ENCODE measurements around the gene KCNN3. TPM values are rescaled to one million over a fixed set of nuclear protein-coding genes. Genes with fewer than 3 reads are reported as not detected.

KCNN3 gene
- total RNA-seq, 1 donor from 2014 or later: 4.8 TPM

DNA sequence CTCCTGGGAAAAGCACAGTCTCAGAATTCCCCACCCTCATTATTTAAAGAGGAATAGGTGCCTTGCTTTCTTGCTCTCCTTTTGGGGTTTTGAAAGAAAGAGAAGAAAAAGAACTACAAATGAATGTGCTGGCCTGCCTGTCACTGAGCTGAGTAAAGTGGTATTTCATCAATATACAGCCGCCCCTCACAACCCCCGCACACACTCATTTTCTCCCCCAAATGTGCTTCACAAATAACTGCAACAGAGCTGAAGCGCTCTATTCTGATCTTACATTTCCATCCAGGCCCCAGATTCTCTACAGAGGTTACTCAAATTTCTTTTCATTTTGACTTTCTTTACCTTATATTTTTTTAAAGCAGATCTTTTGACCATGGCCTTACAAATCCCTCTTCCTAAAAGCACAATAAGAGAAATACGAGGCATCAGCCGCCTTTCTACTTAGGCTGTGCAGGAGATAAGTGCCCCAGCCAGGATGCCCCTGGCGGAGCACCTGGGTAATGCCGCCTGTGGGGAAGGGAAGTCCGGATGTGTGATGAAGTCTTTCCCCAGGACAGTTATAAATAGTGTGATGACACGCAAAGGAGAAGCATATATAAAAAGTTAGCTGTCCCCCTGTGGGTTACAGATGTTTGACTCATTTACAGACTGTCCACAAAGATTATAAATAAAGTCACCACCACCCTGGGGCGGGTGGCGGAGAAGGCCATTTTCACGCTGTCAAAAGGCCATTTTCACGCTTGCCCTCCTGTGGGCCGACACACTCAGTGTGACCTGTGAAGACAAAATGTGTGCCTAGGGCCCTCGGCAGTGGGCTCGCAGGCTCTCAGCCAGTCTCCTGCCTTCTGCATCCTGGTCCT lies 6.5 kb downstream of the KCNN3 start:
- DNase-seq (ENCODE audit: extremely low read depth, low read depth, low spot score): no peak

DNA sequence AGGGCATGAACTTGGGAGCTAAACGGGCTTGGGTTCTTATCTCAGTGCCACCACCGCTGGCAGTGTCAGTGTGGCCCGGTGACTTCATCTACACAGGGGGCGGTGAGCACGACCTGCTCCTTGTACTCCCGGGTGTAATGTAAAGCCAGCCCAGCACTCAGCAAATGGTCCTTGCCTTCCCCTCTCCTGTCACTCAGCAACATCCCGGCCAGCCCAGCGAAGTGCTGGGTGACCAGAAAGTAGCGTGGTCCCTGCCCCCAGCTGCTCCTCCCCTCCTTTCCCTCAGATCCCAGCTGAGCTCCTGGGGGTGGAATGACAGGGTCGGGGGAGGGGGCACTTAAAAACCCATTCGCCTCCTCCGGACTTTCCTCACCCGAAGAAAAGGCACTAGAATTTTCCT lies 7.2 kb downstream of the KCNN3 start:
- DNase-seq (ENCODE audit: extremely low read depth, low read depth, low spot score): no peak

DNA sequence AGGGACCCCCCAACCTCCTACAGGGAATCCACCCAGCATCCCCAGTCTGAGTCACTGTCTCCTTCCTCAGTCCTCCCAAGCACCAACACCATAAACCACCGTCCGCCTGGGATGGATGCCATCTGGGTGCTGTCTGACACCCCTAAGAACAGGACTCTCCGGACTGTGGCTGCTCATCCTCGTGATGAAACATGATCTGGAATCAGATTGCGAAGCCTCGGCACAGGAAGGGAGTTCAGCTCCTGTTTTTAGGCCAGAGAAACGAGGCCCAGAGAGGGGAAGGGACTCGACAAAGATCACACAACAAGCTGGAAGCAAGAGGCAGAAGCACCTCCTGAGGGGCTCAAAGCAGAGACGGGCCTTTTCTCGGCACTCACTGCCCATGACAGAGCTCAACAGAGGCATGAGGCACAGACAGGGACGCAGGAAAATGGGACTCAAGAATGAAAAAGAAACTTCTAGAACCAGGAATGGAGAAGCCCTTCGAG lies 8.4 kb downstream of the KCNN3 start:
- DNase-seq (ENCODE audit: extremely low read depth, low read depth, low spot score): no peak

DNA sequence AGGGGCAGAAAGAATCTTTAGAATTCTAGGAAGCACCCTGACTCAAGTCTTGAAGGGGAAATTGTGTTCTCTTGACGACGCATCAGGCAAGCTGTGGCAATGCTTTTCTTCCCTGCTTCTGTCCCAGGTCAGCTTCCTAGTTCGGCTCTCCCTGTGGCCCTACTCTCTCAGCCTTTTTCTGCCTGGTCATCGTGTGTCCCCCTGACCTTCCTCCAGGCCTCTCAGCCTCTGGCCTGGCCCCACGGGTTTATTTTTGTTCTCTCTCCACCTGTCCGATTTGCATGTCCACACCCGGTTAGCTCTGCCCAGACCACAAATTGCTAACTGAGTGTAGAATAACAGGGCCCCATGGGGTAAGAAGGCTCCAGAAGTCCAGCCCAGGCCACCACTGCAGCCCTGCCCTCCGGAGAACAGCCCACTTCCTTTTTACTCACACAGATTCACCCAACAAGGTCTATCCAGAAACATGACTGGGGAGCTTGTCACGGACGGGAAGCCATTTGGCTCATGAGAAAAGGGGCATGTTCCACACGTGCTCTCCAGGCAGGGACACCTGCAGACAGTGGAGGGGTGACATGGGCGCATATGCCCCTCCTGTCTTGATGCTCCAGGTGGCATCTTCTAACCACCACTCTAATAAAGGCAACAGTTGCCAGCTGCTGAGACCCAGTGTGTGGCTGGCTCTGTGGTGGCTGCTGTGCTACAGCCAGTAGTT lies 9.8 kb downstream of the KCNN3 start:
- no peak for DNase-seq (ENCODE audit: extremely low read depth, low read depth, low spot score)

DNA sequence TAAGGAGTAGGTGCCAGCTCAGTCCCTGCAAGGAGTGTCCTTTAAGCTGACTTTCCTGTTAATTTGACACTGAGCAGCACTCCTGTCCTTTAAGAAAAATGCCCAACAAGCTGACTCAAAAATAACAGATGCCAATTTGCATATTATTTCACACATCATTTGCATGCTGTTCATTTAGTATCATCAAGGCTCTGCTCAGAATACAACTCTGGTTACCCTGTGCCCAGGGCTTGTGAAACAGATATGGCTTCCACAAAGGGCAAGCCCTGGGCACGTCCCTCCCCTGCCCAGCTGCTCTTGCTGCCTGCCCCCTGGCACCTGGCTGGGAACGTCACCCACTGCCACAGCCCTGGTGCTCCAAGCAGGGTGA lies 10.3 kb downstream of the KCNN3 start:
- no peak for DNase-seq (ENCODE audit: extremely low read depth, low read depth, low spot score)

DNA sequence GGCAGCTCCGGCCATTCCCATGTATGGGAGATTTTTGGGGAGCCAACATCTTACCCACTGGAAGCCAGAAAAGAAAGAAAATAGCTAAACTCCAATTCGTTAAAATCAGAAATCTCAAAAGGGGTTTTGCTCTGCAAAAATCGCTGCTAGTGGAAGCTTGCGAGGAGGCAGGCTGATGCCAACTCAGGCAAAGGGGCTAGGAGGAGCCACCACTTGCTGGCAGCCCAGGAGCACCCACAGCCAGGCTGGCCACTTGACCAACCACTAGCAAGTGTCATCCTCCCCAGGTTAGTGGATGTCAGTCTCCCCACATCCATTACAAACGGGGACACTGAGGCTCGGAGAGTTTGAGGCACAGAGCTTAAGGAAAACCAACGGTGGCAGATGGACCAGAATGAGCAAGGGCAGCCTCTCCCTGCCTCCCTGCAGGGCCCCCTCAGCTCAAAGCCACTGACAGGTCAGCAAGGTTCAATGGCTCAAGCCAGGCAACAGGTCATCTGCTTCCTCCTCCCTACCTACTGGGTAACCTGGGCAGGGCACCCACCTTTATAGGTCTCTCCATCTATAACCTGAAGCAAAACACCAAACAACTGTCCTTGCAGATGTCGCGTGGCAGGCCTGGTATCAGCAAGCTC lies 10.8 kb downstream of the KCNN3 start:
- no peak for DNase-seq (ENCODE audit: extremely low read depth, low read depth, low spot score)

DNA sequence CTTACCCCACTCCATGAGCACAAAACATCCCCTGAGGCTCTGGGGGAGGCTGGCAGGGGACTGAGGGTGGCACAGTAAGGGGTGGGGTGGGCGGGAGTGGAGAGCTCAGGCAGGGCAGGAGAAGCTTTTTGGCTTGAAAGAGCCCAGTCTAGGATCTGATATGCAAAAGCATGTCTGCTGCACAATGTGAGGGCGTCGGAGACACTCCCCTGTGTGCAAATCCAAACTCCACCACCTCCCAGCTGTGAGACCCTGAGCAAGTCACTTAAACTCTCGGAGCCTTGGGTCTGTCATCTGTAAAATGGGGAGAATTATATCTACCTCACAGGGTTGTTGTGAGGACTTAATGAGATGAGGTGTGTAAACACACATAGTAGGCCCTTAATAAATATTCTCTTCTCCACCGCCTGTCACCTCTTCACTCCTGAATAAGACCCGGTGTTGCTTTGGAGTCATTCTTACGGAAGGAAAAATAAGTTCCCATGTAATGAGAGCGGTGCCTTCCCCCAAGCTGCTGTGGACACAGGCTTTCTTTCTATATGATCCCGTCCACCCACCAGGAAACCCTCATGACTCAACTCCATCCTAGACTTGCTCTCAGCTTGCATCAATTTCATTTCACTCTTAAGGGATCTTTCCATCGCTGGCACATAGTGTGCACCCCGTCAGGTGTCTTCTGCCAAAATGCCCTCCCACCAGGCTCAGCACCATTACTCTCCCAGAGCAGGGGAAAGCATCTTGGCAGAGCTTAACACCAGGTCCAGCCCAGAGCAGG lies 12.5 kb downstream of the KCNN3 start:
- no peak for DNase-seq (ENCODE audit: extremely low read depth, low read depth, low spot score)

DNA sequence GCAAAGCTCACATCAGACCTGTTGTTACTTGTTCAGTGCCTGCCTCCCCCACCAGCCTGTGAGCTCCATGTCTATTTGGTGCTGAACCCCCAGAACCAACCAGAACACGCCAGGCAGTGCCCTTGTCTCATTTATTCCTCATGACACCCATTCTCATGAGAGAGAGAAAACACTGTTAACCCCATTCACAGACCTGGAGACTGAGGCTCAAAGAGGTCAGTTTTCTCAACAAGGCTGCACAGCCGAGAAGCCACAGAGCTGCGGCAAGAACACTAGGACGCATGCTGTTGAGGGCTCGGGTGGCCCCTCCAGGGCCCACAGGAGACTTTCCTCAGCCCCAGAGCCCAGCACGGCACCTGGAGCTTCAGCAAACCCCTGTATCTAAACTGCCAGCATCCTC lies 13.1 kb downstream of the KCNN3 start:
- no peak for DNase-seq (ENCODE audit: extremely low read depth, low read depth, low spot score)

DNA sequence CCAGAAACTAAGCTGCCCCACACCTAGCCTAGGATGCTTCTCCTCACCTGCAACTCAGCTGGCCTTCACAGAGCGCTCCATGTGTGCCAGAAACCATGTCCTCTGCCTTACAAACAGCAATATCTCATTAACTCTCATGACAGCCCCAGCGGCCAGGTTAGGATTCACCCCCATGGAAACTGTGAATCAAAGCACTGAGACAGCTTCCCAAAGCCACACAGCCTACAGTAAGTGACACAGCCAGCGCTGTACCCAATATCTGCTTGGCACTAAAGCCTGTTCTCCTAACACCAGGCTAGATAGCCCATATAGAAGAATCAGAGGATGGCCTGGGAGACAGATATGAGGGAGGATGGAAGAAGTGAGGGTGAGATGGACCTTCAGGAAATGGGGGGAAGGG lies 13.5 kb downstream of the KCNN3 start:
- no peak for DNase-seq (ENCODE audit: extremely low read depth, low read depth, low spot score)

DNA sequence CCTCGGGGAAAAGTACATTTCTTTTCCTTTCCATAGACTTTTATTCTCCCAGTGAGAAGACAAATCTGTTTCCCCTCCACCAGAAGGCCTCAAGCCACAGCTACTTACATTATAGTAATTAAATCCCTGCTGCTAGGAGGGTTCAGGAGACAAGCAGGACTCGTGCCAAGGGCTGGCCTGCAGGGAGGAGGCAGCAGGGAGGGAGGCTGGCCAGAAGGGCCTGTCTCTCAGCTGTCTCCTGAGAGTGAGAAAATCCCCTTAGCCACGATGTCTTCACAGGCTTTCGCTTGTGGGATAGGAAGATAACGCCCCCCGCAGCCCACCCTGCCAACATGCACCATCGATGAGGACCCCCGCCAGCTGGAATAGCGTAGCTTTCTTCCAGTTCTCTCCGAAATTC lies 14.0 kb downstream of the KCNN3 start:
- no peak for DNase-seq (ENCODE audit: extremely low read depth, low read depth, low spot score)

DNA sequence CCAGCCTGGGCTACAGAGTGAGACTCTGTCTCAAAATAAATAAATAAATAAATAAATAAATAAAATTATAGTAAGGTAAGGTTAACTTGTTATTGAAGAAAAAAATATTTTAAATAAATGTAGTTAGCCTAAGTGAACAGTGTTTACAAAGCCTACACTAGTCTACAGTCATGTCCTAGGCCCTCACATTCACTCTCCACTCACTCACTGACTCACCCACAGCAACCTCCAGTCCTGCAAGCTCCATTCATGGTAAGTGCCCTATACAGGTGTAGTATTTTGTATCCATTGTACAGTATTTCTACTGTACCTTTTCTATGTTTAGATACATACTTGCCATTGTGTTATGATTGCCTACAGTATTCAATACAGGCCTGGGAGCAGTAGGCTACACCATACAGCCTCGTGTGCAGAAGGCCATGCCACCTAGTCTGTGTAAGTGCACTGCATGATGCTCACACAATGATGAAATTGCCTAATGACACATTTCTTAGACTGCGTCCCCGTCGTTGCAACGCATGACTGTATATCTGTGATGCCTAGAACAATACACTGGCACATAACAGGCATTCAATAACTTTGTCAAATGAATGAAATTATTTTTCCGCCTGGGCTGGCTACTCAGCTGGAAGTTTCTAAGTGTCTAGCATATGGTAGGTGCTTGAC lies 14.8 kb downstream of the KCNN3 start:
- no peak for DNase-seq (ENCODE audit: extremely low read depth, low read depth, low spot score)

DNA sequence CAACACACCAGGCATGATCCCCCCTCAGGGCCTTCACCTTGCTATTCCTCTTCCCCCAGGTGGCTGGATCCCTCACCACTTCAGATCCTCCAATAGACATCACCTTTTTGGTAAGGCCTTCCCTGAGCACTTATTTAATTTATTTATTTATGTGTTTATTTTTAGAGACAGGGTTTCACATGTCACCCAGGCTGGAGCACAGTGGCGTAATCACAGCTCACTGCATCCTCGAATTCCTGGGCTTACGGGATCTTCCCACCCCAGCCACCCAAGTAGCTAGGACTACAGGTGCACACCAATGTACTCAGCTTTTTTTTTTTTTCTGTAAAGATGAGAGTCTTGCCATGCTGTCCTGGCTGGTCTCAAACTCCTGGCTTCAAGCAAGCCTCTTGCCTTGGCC lies 17.2 kb downstream of the KCNN3 start:
- no peak for DNase-seq (ENCODE audit: extremely low read depth, low read depth, low spot score)

DNA sequence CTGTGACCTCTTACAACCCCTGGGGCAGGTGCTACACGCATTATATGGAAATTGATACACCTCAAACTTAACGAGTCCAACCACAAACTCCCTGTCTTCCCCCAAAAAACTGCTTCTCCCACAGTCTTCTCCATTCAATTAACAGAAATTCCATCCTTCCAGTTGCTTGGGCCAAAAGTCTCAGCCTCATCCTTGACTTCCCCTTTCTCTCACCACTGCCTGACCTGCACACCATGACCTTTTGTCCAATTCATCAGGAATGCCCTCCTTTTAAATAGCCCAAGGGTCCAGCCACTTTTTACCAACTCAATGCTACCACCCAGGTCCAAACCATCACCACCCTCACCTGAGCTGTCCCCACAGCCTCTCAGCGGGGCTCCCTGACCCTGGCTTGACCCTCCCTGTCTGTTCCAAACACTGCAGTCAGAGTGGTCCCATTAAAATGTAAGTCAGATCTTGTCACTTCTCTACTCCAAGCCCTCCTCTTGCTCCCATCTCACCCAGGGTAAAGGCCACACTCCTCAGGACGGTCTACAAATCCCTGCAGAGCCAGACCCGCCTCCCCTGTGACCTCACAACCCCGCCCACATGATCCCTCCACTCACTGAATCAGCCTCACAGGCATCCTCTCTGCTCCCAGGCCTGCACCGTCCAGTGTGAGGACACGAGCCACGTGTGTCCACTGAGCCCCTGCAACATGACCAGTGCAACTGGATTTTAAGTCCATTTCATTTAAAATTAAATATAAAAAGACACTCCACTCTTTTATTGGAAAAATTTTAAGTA lies 18.5 kb downstream of the KCNN3 start:
- no peak for DNase-seq (ENCODE audit: extremely low read depth, low read depth, low spot score)

DNA sequence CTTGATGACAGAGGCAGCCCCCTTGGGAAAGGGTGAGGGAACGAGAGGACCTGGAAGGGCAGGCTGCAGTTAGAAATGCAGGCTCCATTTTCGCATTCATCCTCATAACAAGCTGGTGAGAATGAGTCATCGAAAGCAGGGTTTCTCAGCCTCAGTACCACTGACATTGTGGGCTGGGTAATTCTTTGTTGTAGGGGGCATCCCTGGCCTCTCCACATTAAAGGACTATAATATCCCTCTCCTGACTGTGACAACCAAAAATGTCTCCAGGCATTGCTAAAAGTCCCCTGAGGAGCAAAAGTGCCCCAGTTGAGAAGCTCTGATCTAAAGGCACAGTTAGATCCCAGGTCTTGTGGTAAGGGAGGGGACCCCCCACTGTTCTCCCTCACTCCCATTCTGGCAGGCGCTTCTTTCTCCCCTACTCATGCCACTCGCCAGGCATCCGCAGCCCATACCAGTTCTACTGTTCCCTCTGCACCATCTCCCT lies 20.4 kb downstream of the KCNN3 start:
- DNase-seq (ENCODE audit: extremely low read depth, low read depth, low spot score): no peak

DNA sequence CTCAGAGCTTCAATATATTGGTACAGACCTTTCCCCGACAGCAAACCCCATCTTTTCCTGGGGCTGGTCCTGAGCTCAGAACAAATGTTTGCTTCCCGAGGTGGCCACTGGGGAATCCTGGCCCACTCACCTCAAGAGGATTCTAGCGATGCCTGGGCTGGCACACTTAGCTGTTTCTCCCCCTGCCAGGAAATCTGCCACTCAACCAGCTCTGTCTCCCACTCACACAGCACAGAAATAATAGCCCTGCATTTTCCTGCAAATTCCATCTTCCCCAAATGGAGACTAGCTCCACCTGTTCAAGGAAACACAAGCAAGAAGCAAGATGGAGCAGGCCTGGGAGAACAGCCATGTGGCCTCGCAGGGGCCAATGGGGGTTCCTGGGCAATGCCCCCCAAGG lies 21.1 kb downstream of the KCNN3 start:
- DNase-seq (ENCODE audit: extremely low read depth, low read depth, low spot score): no peak

DNA sequence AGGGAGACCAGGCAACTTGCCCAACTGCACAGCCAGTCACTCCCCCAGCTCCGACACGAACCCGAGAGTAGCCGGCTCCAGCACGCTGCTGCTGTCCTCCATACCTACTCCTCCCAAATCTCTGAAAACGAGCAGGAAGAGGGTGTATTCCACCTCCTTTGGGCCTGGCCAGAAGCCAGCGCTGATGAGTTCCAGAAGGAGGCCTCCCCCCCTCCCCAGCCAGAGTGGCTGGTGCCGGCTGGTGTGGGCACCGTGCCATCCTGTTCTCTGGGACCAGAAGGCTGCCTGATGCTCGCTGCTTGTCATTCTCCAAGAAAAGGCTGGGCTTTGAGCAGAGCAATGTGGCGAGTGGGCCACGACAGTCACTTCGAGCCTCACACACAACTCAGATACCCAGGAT lies 22.2 kb downstream of the KCNN3 start:
- DNase-seq (ENCODE audit: extremely low read depth, low read depth, low spot score): no peak

DNA sequence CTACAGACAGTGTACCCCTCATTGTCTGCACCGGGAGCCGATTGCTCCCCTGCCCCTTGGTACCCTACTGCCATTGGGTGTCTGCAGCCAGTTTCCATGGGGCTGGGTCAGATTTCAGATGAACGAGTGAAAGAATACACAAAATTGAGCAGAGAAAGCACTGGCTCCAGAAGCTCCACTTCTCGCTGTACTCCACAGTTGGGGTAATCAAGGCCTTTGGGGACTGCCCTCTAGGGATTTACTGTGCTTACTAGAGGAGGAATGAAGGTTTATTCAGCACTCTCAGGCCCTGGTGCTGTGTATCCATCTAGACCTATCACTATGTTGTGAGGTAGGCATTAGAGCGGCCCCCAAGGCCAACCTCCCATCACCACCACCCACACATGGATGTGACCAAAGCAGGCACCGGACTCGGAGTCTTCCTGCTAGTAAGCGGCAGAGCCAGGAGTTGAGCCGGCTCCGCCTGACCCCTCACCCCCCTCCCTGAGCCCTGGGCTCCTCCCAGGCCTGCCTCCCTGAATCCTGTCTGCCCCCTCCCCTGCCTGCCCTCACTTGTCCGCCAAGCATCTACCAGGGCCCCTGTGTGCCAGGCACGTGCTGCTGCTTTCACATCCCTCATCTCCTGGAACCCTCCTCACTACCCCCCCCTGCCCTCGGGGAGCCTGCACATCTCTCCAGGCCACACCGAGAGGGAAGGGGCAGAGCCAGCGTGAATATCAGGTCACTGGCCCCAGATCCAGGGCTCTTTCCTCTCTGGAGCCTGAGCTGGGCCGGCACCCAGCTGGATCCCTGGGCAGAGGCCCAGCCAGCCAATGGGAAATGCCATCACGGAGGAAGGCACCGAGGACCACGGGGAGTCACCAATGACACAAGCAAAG lies 23.3 kb downstream of the KCNN3 start:
- DNase-seq (ENCODE audit: extremely low read depth, low read depth, low spot score): no peak

DNA sequence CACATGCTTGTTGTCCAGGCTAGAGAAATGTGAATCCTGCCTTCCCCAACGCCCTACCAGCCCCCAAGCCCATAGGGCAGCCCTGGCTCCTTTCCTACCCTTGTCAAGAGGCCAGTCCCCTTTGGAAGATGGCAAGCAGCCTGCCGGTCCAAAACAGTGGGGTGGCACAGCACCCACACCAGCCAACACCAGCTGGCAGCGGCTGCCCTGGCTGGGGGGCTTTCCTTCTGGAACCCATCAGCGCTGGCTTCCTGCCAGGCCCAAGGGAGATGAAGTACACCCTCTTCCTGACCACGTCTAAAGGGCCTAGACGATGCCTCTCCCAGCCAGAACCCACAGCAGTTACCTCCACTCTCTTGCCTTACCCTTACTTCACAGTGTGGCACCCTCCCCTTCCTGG lies 24.2 kb downstream of the KCNN3 start:
- DNase-seq (ENCODE audit: extremely low read depth, low read depth, low spot score): no peak

DNA sequence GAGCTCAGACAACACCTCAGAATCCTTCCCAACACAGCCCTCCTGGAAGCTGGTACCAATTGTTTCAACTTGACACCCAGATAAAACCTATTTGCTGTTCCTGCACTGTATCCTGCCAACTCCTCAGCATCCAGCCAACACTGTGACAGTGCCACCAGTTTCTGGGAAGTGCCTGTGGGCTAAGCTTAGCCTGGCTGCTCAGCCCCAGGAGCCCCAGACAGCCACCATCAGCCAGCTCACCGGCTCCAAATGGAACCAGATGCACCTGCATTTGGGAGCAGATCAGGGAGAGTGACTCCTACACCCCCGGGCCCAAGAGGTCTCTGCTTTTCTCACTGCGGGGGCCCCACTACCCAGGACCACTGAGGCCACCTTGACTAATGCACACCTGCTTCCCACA lies 24.9 kb downstream of the KCNN3 start:
- DNase-seq (ENCODE audit: extremely low read depth, low read depth, low spot score): no peak
